C4-2B (cell line): ENCODE data around the gene EFEMP2.

ENCODE experiments used
- H3K27ac ChIP-seq: fragments of 450-650 bp; 2 replicates; pipeline ENCODE4 v1.5.1; 2017
- ZFX ChIP-seq: fragments of 450-650 bp; IDR thresholded peaks from 2 replicates; pipeline ENCODE4 v1.6.1; 2017
- TF ChIP-seq, protein P1 (sequence below): fragments of 450-650 bp; conservative IDR thresholded peaks from 2 replicates; pipeline ENCODE4 v1.5.1; 2017; ENCODE audit warnings: mild to moderate bottlenecking

Gene EFEMP2

DNA sequence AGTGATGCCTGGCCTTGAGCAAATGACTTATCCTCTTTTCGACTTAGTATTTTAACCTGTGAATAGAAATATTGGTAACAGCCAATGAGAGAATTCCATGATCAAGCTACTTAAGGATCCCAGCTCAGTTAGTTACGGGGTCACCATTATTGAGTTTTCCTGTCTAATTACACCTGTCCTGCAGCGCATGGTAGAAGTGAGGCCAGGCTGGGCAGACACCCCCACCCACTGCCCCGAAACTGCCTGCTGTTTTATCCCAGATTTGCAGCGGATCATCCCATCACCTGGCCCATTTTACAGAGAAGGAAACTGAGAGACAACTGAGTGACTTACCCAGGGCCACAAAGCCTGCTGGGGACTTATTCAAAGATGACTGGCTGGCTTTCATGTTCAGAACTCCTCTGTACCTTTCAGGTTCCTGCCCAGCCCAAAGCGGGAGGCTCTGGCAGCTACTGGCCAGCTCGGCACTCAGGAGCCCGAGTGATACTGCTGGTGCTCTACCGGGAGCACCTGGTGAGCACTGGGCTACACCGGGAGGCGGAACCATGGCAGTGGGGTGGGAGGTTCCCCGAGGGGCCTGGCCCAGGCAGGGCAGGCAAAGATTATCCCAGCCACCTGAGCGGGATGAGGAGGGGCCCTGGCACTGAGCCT lies 10.9 kb downstream of the EFEMP2 start:
- TF ChIP-seq ZFX: no peak
- TF ChIP-seq, protein P1, sequence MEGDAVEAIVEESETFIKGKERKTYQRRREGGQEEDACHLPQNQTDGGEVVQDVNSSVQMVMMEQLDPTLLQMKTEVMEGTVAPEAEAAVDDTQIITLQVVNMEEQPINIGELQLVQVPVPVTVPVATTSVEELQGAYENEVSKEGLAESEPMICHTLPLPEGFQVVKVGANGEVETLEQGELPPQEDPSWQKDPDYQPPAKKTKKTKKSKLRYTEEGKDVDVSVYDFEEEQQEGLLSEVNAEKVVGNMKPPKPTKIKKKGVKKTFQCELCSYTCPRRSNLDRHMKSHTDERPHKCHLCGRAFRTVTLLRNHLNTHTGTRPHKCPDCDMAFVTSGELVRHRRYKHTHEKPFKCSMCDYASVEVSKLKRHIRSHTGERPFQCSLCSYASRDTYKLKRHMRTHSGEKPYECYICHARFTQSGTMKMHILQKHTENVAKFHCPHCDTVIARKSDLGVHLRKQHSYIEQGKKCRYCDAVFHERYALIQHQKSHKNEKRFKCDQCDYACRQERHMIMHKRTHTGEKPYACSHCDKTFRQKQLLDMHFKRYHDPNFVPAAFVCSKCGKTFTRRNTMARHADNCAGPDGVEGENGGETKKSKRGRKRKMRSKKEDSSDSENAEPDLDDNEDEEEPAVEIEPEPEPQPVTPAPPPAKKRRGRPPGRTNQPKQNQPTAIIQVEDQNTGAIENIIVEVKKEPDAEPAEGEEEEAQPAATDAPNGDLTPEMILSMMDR: no peak
- peak overlapping the region; percentile 98 for H3K27ac ChIP-seq

DNA sequence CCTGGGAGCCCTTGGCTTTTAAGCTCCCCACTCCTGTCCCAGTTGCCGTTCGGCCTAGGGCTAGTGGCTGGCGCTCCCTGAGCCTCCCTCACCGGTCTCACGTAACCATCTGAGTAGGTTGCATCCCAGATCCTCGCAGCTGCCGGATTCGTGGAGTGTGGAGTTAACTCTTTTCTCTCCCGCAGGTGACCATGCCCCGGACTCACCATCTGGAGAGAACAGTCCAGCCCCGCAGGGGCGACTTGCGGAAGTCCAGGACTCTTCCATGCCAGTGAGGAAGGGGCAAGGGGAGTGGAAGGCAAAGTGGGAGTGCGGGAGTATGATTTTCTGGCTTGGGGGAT lies 11.5 kb downstream of the EFEMP2 start:
- no peak for TF ChIP-seq ZFX
- TF ChIP-seq, protein P1: no peak
- H3K27ac ChIP-seq: peak overlapping the region; percentile 98

DNA sequence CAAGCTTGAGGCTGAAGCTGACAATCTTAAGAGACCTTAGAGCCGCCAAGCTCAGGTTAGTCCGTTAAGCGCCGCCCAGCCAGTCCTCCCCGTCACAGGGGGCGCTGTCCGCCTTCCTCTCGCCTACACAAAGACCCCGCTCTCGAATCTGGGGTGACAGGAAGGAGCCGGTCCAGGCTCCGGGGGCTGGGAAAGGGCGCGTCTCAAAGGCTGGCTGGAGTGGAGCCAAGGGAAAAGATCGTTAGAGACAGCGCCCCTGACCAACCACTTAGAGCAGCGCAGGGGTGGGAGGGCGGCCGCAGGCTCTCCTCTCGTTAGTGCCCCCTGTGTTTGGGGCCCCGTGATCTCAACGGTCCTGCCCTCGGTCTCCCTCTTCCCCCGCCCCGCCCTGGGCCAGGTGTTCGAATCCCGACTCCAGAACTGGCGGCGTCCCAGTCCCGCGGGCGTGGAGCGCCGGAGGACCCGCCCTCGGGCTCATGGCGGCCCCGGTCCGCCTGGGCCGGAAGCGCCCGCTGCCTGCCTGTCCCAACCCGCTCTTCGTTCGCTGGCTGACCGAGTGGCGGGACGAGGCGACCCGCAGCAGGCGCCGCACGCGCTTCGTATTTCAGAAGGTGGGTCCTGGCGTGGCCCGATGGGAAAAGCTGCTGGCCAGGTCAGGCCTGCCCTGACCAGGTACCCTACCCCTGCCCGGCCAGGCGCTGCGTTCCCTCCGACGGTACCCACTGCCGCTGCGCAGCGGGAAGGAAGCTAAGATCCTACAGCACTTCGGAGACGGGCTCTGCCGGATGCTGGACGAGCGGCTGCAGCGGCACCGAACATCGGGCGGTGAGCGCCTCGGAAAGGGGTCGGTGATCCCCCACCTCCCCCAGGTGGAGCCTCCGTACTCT lies 12.1 kb downstream of the EFEMP2 start, which contains the start of gene MUS81:
Gene MUS81 (plus strand): TSS at position 156 of the 887 bp plus-strand sequence. CDS start 321 bp downstream, at position 477.
- peak; percentile 82; the same call in 1 of the 2 replicates for TF ChIP-seq ZFX
- TF ChIP-seq, protein P1: peak; percentile 95
- peak within 1 kb of the TSS; percentile 98 for H3K27ac ChIP-seq

DNA sequence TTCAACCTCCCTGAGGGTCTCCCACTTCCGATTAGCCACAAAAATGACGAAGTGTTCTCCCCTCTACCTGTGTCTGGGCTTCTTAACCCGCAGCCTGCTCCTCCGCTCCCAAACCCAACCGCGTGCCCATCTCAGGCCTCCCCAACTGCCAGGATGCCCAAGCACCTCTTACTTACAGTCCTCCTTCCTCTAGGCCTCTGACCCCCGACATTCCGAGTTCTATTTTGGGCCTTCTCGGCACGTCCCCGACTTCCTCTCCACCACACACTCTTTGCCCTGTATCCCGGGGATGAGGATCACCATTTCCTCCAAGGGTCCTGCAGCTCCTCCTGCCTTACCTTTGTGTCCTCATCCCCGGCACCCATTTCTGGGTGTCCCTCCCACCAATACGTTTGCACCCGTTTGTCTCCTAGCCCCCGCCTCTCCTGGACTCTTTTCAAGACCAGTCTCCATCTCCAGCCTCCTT lies 12.8 kb downstream of the EFEMP2 start:
- TF ChIP-seq, protein P1: no peak
- TF ChIP-seq ZFX: no peak
- peak overlapping the region; percentile 98 for H3K27ac ChIP-seq

DNA sequence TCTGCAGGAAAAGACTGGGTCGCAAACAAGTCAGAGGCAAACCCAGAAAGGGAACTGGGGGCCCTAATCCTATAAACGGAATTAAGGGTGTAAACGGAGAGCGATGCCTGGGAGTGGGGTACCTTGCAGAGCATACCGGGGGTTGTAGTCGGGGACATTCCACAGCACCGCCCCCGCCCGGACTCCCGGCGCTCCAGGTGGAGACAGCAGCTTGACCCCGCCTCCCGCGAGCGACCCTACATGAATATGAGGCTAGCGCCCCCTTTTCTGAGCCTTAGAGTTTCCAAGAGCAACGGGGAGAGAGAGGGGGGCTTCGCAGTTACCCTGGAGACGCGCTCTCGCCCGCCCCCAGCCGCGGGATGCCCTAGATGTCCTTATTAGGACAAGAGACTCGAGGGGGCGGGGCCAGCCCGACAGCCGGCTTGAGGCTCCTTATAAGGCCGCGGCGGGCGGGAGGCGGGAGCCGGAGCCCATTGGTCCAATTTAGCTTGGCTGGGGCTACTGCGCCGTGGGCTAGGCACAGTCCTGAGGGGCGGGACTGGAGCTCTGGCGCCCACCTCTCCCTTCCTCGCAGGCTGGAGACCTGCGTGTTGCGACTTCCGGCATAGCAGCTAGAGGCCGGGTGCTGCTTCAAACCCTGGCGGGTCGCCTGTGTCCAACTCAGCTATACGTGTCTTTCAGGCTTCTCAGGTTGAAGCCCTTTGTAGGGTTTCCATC lies 13.3 kb downstream of the EFEMP2 start:
- peak overlapping the region; percentile 98 for H3K27ac ChIP-seq
- TF ChIP-seq, protein P1: no peak
- TF ChIP-seq ZFX: no peak

DNA sequence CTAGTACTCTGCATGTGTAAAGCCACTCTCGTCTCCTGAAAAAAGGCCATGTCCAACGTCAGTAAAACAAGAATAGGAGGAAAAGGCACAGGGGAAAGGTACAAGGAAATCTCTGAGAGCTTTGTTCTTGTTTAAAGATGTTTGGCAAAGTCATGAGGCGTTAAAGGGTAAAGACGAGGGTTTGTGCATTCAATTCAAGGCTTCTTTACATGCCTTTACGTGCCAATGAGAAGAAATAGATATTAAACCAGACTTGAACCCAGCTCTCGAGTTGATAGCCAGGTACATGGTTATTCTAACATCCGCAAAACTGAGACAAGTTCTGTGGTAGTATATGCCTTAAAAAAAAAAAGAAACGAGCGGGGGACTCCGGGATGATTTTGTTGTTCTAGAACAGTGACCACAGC lies 13.9 kb downstream of the EFEMP2 start:
- TF ChIP-seq ZFX: no peak
- TF ChIP-seq, protein P1: no peak
- peak overlapping the region; percentile 98 for H3K27ac ChIP-seq
